Glutamatergic neuron (in vitro differentiated cells): ENCODE measurements around the gene PIPOX. TPM values are rescaled to one million over a fixed set of nuclear protein-coding genes. Genes with fewer than 3 reads are reported as not detected.

ENCODE experiments used
- DNase-seq: peaks from one replicate; pipeline ENCODE4 v3.0.0; 2022
- H3K27ac Mint-ChIP-seq: one replicate; pipeline ENCODE4 v1.8.0; 2020; ENCODE audit warnings: mild to moderate bottlenecking, mixed read lengths, inconsistent platforms; ENCODE audit not compliant: unreplicated experiment
- H3K27me3 Mint-ChIP-seq: one replicate; pipeline ENCODE4 v1.8.0; 2020; ENCODE audit warnings: mild to moderate bottlenecking, moderate library complexity, mixed read lengths, inconsistent platforms; ENCODE audit not compliant: unreplicated experiment
- H3K36me3 Mint-ChIP-seq: one replicate; pipeline ENCODE4 v1.8.0; 2020; ENCODE audit warnings: mild to moderate bottlenecking, mixed read lengths, inconsistent platforms; ENCODE audit not compliant: unreplicated experiment
- H3K4me1 Mint-ChIP-seq: one replicate; pipeline ENCODE4 v1.8.0; 2020; ENCODE audit warnings: mild to moderate bottlenecking, low read depth, mixed read lengths, inconsistent platforms; ENCODE audit not compliant: unreplicated experiment
- H3K4me3 Mint-ChIP-seq: one replicate; pipeline ENCODE4 v1.8.0; 2020; ENCODE audit warnings: mild to moderate bottlenecking, mixed read lengths, inconsistent platforms; ENCODE audit not compliant: unreplicated experiment
- H3K9me3 Mint-ChIP-seq: one replicate; pipeline ENCODE4 v1.8.0; 2020; ENCODE audit warnings: mild to moderate bottlenecking, moderate library complexity, mixed read lengths, inconsistent platforms; ENCODE audit not compliant: unreplicated experiment
- total RNA-seq: library from RNA; stranded (reverse); fragmentation: NEBNext Ultra II Directional; extraction: Animal tissue kit (Norgen Biotek cat#: 25700); gene quantifications from one replicate; pipeline ENCODE4 v1.2.1, GENCODE V29; 2021; ENCODE audit not compliant: unreplicated experiment
- TF ChIP-seq, protein P1 (sequence below): fragments of 200-600 bp; sonication (generic); IDR thresholded peaks from one replicate; pipeline ENCODE4 v1.5.0; 2021; ENCODE audit not compliant: partially characterized antibody, unreplicated experiment

Gene PIPOX
- total RNA-seq, 1 donor from 2014 or later = 1.4 TPM

- Mint-ChIP-seq H3K36me3 (no peaks in the 10 kb centered on the region), H3K4me3 (peak overlapping the region; percentile 10), H3K27ac (peak overlapping the region; percentile 25), H3K4me1 (peaks cover 34% of the 10 kb centered on the region), H3K27me3 (peaks cover 13% of the 10 kb centered on the region), H3K9me3 (peaks cover 33% of the 10 kb centered on the region)
- TF ChIP-seq, protein P1, sequence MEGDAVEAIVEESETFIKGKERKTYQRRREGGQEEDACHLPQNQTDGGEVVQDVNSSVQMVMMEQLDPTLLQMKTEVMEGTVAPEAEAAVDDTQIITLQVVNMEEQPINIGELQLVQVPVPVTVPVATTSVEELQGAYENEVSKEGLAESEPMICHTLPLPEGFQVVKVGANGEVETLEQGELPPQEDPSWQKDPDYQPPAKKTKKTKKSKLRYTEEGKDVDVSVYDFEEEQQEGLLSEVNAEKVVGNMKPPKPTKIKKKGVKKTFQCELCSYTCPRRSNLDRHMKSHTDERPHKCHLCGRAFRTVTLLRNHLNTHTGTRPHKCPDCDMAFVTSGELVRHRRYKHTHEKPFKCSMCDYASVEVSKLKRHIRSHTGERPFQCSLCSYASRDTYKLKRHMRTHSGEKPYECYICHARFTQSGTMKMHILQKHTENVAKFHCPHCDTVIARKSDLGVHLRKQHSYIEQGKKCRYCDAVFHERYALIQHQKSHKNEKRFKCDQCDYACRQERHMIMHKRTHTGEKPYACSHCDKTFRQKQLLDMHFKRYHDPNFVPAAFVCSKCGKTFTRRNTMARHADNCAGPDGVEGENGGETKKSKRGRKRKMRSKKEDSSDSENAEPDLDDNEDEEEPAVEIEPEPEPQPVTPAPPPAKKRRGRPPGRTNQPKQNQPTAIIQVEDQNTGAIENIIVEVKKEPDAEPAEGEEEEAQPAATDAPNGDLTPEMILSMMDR = no peak
- no peak for DNase-seq
These were observed 30.1 kb downstream of the PIPOX start for GRCh38 chr17:29073045-29073444.

GRCh38 chr17:29073520-29073919 is 30.6 kb downstream of the PIPOX start:
- Mint-ChIP-seq H3K9me3 (peaks cover 34% of the 10 kb centered on the region), H3K27ac (peak overlapping the region; percentile 25), H3K36me3 (no peaks in the 10 kb centered on the region), H3K4me1 (peaks cover 32% of the 10 kb centered on the region), H3K27me3 (peaks cover 13% of the 10 kb centered on the region), H3K4me3 (no peak overlapping the region)
- TF ChIP-seq, protein P1 = no peak
- DNase-seq = no peak

- H3K4me3 Mint-ChIP-seq = no peak overlapping the region
- H3K9me3 Mint-ChIP-seq = peaks cover 29% of the 10 kb centered on the region
- no peaks in the 10 kb centered on the region for H3K36me3 Mint-ChIP-seq
- H3K4me1 Mint-ChIP-seq = peaks cover 31% of the 10 kb centered on the region
- H3K27ac Mint-ChIP-seq = no peak overlapping the region
- H3K27me3 Mint-ChIP-seq = peaks cover 14% of the 10 kb centered on the region
- DNase-seq = no peak
- TF ChIP-seq, protein P1 = no peak
These were observed 31.5 kb downstream of the PIPOX start for GRCh38 chr17:29074488-29074887.

DNA sequence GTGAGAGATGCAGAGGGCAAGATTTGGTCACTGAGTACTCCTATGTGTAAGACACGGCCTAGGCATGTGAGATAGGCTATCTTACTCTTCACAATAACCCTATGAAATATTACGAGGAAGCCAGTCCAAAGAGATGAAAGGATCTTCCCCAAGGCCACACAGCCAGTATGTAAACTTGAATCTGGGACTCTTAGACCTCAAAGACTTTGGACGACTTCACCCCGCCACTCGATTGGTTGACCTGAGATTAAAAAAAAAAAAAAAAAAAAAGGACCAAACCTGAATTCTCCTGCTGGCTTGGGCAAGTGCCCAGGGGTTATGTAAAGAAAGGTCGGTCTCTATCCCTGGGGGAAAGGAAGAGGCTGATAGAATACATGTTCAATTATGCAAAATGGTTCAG is 33.1 kb downstream of the PIPOX start:
- Mint-ChIP-seq H3K36me3 (no peaks in the 10 kb centered on the region), H3K9me3 (peaks cover 22% of the 10 kb centered on the region), H3K4me1 (peaks cover 23% of the 10 kb centered on the region), H3K4me3 (no peak overlapping the region), H3K27ac (peak overlapping the region; percentile 39), H3K27me3 (peaks cover 18% of the 10 kb centered on the region)
- DNase-seq = no peak
- TF ChIP-seq, protein P1 = no peak

- peaks cover 18% of the 10 kb centered on the region for H3K27me3 Mint-ChIP-seq
- TF ChIP-seq, protein P1 = no peak
- no peak for DNase-seq
- no peak overlapping the region for H3K4me3 Mint-ChIP-seq
- H3K4me1 Mint-ChIP-seq = peaks cover 23% of the 10 kb centered on the region
- H3K27ac Mint-ChIP-seq = peak overlapping the region; percentile 55
- peaks cover 24% of the 10 kb centered on the region for H3K9me3 Mint-ChIP-seq
- peaks cover 4% of the 10 kb centered on the region for H3K36me3 Mint-ChIP-seq
These were observed 33.8 kb downstream of the PIPOX start for GRCh38 chr17:29076722-29077121.
